ENCODE results near the gene EFHD1.
"Not testable (repeated sequence)": the region's sequence is repeated elsewhere in the genome, so short reads cannot be mapped to it uniquely, and the experiment has no call there.

EFHD1 gene

DNA sequence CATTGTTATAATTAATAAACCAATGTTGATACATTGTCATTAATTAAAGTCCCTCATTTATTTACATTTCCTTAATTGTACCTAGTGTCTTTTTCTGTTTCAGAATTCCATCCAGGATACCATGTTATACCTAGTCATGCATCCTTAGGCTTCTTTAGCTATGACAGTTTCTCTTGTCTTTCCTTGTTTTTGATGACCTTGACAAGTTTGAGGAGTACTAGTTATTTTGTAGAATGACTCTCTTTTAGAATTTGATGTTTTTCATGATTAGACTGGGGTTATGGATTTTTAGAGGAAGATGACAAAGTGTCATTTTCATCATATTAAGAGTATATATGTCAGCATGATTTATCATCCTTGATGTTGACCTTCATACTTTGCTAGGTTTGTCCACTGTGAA is 80.1 kb downstream of the EFHD1 start:
- TF ChIP-seq, protein P1, sequence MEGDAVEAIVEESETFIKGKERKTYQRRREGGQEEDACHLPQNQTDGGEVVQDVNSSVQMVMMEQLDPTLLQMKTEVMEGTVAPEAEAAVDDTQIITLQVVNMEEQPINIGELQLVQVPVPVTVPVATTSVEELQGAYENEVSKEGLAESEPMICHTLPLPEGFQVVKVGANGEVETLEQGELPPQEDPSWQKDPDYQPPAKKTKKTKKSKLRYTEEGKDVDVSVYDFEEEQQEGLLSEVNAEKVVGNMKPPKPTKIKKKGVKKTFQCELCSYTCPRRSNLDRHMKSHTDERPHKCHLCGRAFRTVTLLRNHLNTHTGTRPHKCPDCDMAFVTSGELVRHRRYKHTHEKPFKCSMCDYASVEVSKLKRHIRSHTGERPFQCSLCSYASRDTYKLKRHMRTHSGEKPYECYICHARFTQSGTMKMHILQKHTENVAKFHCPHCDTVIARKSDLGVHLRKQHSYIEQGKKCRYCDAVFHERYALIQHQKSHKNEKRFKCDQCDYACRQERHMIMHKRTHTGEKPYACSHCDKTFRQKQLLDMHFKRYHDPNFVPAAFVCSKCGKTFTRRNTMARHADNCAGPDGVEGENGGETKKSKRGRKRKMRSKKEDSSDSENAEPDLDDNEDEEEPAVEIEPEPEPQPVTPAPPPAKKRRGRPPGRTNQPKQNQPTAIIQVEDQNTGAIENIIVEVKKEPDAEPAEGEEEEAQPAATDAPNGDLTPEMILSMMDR (IDR thresholded peaks at IDR 0.05; ENCODE audit: extremely low read depth, insufficient read depth, missing control alignments) = no peak
- in situ Hi-C loops (cut with MboI; ENCODE audit: low pct_unique_long_range_greater_than_20kb, low sequenced_read_pairs, unreplicated experiment) = no loop called here
- DNase-seq (ENCODE audit: low spot score) = no peak

DNA sequence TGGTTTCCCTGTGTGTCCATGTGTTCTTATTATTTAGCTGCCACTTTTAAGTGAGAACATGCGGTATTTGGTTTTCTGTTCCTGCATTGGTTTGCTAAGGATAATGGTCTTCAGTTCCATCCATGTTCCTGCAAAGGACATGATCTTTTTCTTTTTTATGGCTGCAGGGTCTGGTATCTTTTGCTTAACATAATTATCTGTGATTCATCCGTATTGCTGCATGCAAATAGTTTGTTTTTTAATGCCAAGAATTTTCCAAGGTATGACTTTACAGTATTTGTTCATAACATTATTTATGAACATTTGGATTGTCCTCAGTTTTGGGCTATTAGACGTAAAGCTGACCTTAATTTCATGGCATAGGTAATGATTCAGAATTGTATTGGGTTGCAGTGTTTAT is 81.6 kb downstream of the EFHD1 start:
- TF ChIP-seq, protein P1 (IDR thresholded peaks at IDR 0.05; ENCODE audit: extremely low read depth, insufficient read depth, missing control alignments) = no peak
- no peak for DNase-seq (ENCODE audit: low spot score)
- in situ Hi-C loops (cut with MboI; ENCODE audit: low pct_unique_long_range_greater_than_20kb, low sequenced_read_pairs, unreplicated experiment) = no loop called here

DNA sequence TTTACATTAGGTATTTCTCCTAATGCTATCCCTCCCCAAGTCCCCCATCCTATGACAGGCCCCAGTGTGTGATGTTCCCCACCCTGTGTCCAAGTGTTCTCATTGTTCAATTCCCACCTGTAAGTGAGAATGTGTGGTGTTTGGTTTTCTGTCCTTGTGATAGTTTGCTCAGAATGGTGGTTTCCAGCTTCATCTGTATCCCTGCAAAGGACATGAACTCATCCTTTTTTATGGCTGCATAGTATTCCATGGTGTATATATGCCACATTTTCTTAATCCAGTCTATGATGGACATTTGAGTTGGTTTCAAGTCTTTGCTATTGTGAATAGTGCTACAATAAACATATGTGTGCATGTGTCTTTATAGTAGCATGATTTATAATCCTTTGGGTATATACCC is 86.7 kb downstream of the EFHD1 start:
- DNase-seq (ENCODE audit: low spot score); in situ Hi-C loops (cut with MboI; ENCODE audit: low pct_unique_long_range_greater_than_20kb, low sequenced_read_pairs, unreplicated experiment): not testable (repeated sequence)

DNA sequence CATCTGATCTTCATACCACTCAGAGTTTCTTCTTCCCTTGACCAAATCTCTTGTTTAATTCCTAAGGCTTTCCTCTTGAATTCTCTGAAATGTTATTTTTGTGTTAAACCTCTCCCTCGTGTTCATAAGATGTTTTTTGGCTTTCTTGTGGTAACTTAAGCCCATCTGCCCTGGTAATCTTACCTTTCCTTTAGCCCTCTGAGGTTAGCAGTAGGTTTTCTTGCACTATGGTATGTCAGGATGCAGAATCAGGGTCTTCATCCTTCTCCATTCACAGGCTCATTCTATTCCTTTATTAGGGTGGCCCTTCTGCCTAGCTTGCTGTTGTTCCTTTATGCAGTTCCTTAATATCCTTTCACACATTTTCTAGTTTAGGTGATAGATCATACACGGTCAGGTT is 87.9 kb downstream of the EFHD1 start:
- DNase-seq (ENCODE audit: low spot score) = no peak
- TF ChIP-seq, protein P1 (IDR thresholded peaks at IDR 0.05; ENCODE audit: extremely low read depth, insufficient read depth, missing control alignments) = no peak
- in situ Hi-C loops (cut with MboI; ENCODE audit: low pct_unique_long_range_greater_than_20kb, low sequenced_read_pairs, unreplicated experiment) = no loop called here

DNA sequence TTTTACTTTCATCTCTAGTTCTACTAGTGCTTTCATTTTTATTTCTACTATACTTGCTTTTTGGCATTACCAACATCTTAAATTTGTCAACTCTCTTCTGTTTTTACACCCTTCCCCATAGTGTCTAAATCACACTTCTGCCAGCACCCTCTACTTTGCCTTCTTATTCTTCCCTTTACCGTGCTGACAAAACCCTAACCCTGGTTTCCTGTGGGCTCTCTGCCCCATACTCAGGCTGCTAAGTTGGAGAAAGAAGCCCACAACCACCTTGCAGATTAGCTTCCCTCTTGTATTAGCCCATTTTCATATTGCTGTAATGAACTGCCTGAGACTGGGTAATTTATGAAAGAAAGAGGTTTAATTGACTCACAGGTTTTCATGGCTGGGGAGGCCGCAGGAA is 88.5 kb downstream of the EFHD1 start:
- in situ Hi-C loops (cut with MboI; ENCODE audit: low pct_unique_long_range_greater_than_20kb, low sequenced_read_pairs, unreplicated experiment) = no loop called here
- TF ChIP-seq, protein P1 (IDR thresholded peaks at IDR 0.05; ENCODE audit: extremely low read depth, insufficient read depth, missing control alignments) = no peak
- no peak for DNase-seq (ENCODE audit: low spot score)

DNA sequence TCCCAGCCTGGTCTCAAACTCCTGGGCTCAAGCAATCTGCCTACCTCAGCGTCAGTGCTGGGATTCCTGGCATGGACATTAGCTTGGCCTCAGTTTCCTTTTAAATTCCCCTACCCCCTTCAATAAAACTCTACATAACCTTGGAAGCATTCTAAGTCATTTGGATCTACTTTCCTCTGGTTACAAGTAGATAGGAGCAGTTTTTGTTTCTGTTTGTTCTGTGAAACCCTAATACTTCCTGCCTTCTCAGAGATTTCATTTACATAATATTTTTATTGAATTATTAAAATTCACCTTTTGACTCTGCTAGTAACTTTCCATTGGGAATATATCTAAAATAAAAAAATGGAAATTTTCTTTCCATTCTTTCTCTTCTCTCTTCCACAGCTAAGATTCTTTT is 89.6 kb downstream of the EFHD1 start:
- DNase-seq (ENCODE audit: low spot score) = no peak
- TF ChIP-seq, protein P1 (IDR thresholded peaks at IDR 0.05; ENCODE audit: extremely low read depth, insufficient read depth, missing control alignments) = no peak
- in situ Hi-C loops (cut with MboI; ENCODE audit: low pct_unique_long_range_greater_than_20kb, low sequenced_read_pairs, unreplicated experiment) = no loop called here

DNA sequence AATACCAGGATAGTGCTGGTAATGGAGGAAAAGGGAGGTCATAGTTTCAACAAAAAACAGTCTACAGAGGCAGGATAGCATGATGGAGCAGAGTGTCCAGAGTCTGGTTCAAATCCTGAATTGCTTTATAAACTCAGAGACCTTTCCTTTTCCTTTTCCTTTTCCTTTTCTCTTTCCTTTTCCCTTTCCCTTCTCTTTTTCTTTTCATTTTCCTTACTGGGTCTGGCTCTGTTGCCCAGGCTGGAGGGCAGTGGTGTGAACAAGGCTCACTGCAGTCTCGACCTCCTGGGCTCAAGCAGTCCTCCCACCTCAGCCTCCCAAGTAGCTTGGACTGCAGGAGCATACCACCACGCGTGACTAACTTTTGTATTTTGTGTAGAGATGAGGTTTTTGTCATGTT is 95.4 kb downstream of the EFHD1 start:
- in situ Hi-C loops (cut with MboI; ENCODE audit: low pct_unique_long_range_greater_than_20kb, low sequenced_read_pairs, unreplicated experiment) = no loop called here
- TF ChIP-seq, protein P1 (IDR thresholded peaks at IDR 0.05; ENCODE audit: extremely low read depth, insufficient read depth, missing control alignments) = no peak
- no peak for DNase-seq (ENCODE audit: low spot score)

Data from GM13977 (cell line).